Activated T-cell treated with anti-CD3 and anti-CD28 coated beads, Interleukin-2, amount 50 U/mL, for 4 hours (primary cell): ENCODE measurements around the gene LDB2. TPM values are rescaled to one million over a fixed set of nuclear protein-coding genes. Genes with fewer than 3 reads are reported as not detected.

Source experiments
- ATAC-seq, 2 donors: fragments of 200-7000 bp; cut with Tn5 transposase; one replicate each; pipeline ENCODE4 v1.10.0; 2021
- DNase-seq: peaks from one replicate; pipeline ENCODE4 v3.0.0-alpha.2; 2020
- H3K27me3 Mint-ChIP-seq: one replicate; pipeline ENCODE4 v1.8.0; 2021; ENCODE audit warnings: low read depth, mixed read lengths
- H3K36me3 Mint-ChIP-seq: one replicate; pipeline ENCODE4 v1.8.0; 2022; ENCODE audit warnings: mixed read lengths; ENCODE audit not compliant: insufficient read depth
- H3K4me1 Mint-ChIP-seq: one replicate; pipeline ENCODE4 v1.8.0; 2021; ENCODE audit warnings: low read depth, mixed read lengths
- H3K4me3 Mint-ChIP-seq: one replicate; pipeline ENCODE4 v1.8.0; 2021; ENCODE audit warnings: mild to moderate bottlenecking, moderate library complexity, mixed read lengths
- H3K9me3 Mint-ChIP-seq: one replicate; pipeline ENCODE4 v1.8.0; 2021; ENCODE audit warnings: mixed read lengths
- total RNA-seq, 3 donors: library from RNA; stranded (reverse); gene quantifications; one replicate each; pipeline ENCODE4 v1.2.1, GENCODE V29; 2021

LDB2 gene
- total RNA-seq, 3 donors from 2014 or later = 0.11 TPM; not detected in 2

DNA sequence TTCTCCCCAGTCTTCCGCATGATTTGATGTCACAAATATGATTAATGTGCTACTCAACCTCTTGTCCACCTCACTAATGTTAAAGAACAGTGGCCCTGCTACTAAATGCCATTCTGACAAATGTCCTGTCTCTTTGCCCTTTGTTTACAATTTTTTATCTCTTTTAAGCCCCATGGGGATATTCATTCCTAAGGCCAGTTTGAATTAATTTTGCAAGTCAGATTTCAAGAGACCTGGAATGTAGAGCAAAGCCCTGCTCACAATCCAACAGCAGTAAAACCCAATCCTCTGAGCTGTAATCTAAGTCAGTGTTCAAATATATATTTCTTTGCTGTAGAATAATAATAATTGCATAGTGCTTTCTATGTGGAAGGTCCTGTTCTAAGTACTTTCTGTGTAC lies 81.2 kb downstream of the LDB2 start:
- DNase-seq (no peak), ATAC-seq (no peak)
- Mint-ChIP-seq H3K36me3 (no peaks in the 10 kb centered on the region), H3K27me3 (no peaks in the 10 kb centered on the region), H3K9me3 (no peaks in the 10 kb centered on the region), H3K4me3 (no peak overlapping the region), H3K4me1 (no peaks in the 10 kb centered on the region)

GRCh38 chr4:16814361-16814760 lies 84.1 kb downstream of the LDB2 start:
- H3K4me3 Mint-ChIP-seq = no peak overlapping the region
- H3K27me3 Mint-ChIP-seq = no peaks in the 10 kb centered on the region
- H3K36me3 Mint-ChIP-seq = no peaks in the 10 kb centered on the region
- ATAC-seq (no peak), DNase-seq (no peak)
- H3K4me1 Mint-ChIP-seq = no peaks in the 10 kb centered on the region
- H3K9me3 Mint-ChIP-seq = peaks cover 4% of the 10 kb centered on the region

DNA sequence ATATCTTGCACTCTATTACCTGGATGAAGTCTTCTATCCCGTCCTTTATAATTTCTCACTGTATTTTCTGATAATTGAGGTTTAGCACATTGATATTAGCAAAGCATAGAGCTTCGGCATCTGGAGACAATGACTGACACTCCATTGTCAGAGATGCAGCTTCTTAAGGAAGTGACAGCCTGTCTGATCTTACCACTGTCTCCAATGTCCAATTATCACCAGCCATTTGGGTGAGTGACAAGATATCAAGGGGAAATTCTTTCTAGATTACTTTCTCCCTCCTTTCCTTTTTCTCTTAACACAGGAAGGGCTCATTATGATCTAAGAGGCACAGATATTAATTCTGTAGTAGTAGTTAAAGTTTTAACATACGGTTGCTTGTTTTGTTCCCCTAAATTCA lies 86.4 kb downstream of the LDB2 start:
- ATAC-seq (no peak), DNase-seq (no peak)
- H3K4me1 Mint-ChIP-seq = no peaks in the 10 kb centered on the region
- H3K4me3 Mint-ChIP-seq = no peak overlapping the region
- peaks cover 10% of the 10 kb centered on the region for H3K9me3 Mint-ChIP-seq
- peaks cover 3% of the 10 kb centered on the region for H3K27me3 Mint-ChIP-seq
- no peaks in the 10 kb centered on the region for H3K36me3 Mint-ChIP-seq

GRCh38 chr4:16809943-16810342 lies 88.5 kb downstream of the LDB2 start:
- H3K4me1 Mint-ChIP-seq = no peaks in the 10 kb centered on the region
- H3K27me3 Mint-ChIP-seq = peaks cover 3% of the 10 kb centered on the region
- DNase-seq = no peak
- H3K36me3 Mint-ChIP-seq = no peaks in the 10 kb centered on the region
- no peak overlapping the region for H3K4me3 Mint-ChIP-seq
- no peak for ATAC-seq
- H3K9me3 Mint-ChIP-seq = peaks cover 10% of the 10 kb centered on the region

DNA sequence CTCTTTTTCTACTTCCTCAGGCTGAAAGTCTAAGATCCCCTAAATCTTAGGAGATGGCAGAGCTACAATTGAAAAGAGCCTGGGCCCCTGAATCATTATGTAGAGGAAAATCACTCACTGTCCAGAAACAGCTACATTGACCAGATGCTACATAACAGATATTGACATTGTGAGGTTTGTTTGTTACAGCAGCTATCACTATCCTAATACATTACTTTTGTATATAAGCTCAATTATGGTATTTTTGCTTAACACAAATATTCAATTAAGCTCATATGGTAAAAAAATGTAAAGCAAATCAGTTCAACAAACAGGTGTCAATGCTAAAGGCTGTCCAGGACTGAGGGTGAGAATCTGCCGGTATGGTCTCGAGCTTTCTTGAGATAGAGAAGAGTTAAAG lies 89.4 kb downstream of the LDB2 start:
- H3K4me3 Mint-ChIP-seq = no peak overlapping the region
- H3K9me3 Mint-ChIP-seq = peaks cover 10% of the 10 kb centered on the region
- no peaks in the 10 kb centered on the region for H3K4me1 Mint-ChIP-seq
- no peak for DNase-seq
- H3K27me3 Mint-ChIP-seq = peaks cover 3% of the 10 kb centered on the region
- ATAC-seq = no peak
- no peaks in the 10 kb centered on the region for H3K36me3 Mint-ChIP-seq

- Mint-ChIP-seq H3K27me3 (peaks cover 3% of the 10 kb centered on the region), H3K9me3 (peaks cover 10% of the 10 kb centered on the region), H3K36me3 (no peaks in the 10 kb centered on the region), H3K4me3 (no peak overlapping the region), H3K4me1 (no peaks in the 10 kb centered on the region)
- DNase-seq (no peak), ATAC-seq (no peak)
Observed at GRCh38 chr4:16807355-16807754, 91.1 kb downstream of the LDB2 start.

DNA sequence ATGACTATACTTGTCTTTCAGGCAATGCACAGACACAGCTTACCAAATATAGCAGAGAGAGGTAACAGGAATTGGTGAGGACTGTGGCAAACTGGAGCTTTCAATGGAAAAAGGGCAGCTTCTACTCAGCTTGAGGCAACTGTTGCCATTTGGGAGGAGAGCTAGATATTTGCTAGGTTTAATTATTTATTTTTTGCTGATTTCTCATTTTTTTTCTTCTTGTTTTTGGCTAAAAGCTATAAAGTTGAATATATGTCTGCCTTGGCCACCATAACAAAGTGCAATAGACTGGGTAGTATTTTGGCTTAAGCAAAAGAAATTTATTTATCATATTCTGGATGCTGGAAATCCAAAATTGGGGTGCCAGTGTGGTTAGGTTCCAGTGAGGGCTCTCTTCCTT lies 93.9 kb downstream of the LDB2 start:
- peaks cover 8% of the 10 kb centered on the region for H3K9me3 Mint-ChIP-seq
- no peak for ATAC-seq
- H3K27me3 Mint-ChIP-seq = peaks cover 3% of the 10 kb centered on the region
- no peak overlapping the region for H3K4me3 Mint-ChIP-seq
- H3K4me1 Mint-ChIP-seq = no peaks in the 10 kb centered on the region
- H3K36me3 Mint-ChIP-seq = no peaks in the 10 kb centered on the region
- DNase-seq = no peak

DNA sequence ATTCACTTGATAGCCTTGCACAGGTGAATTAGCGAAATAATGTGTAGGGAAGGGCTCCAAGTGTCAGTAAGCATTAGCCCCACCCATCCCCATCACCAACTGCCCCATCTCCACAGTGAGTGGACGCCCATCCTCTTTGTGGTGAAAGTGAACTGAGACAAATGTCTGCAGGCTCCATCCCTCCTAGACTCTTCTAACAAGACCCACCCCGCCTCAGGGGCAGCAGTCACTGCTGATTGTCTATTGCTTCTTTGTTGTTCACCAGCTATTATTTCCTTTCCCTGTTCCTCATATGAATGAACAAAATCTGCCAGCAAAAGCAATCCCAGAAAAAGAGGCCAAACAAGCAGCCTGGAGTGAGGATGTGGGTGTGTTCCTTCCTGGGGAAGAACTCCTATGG lies 96.4 kb downstream of the LDB2 start:
- Mint-ChIP-seq H3K4me3 (no peak overlapping the region), H3K27me3 (no peaks in the 10 kb centered on the region), H3K36me3 (no peaks in the 10 kb centered on the region), H3K9me3 (no peaks in the 10 kb centered on the region), H3K4me1 (no peaks in the 10 kb centered on the region)
- no peak for ATAC-seq
- DNase-seq = no peak

- Mint-ChIP-seq H3K36me3 (no peaks in the 10 kb centered on the region), H3K4me1 (no peaks in the 10 kb centered on the region), H3K4me3 (no peak overlapping the region), H3K9me3 (no peaks in the 10 kb centered on the region), H3K27me3 (no peaks in the 10 kb centered on the region)
- DNase-seq = no peak
- ATAC-seq = no peak
Observed at GRCh38 chr4:16801356-16801755, 97.1 kb downstream of the LDB2 start.

DNA sequence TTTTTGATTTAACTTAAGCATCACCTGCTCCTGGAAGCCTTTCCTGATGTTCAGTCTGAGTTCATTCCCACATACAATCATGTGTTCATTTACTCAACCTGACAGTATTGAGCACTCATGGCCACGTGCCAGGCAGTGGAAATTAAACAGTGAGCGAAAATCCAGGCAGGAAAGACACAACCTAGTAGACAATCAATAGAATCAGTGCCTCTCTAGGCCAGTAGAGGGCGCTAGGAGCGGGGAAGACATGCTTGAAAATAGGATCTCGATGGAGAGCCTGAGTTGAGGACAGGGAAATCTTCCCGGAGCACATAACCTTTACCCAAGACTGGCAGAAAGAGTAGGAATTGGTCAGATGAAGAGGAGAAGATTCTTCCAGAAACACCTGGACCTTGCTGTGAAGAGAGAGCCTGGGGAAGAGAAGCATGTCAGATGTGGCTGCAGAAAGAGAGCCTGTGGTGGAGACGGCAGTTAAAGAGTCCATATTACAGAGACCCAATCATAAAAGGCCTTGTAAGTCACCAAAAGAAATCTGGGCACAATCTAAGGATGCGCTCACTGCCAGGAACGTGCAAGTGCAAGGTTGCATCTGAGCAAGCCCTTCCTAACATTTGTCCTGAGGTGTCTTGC lies 103.5 kb downstream of the LDB2 start:
- Mint-ChIP-seq H3K4me1 (no peaks in the 10 kb centered on the region), H3K9me3 (no peaks in the 10 kb centered on the region), H3K36me3 (no peaks in the 10 kb centered on the region), H3K4me3 (no peak overlapping the region), H3K27me3 (no peaks in the 10 kb centered on the region)
- ATAC-seq = no peak
- peak; percentile 10 for DNase-seq

DNA sequence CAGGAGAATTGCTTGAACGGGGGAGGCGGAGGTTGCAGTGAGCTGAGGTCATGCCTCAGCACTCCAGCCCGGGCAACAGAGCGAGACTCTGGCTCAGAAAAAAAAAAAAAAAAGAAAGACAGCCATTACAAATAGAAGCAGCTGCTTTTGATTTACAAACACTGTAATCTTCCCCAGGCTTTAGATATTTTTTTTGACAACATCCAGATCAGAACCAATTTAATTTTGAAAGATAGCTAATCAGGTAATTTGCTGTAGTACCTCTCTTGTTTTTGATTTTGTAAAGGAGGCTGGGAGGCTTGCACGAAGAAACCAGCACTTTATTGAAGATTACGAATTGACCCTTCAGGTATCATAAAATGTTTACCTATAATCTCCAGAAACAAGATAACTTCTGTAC lies 107.0 kb downstream of the LDB2 start:
- ATAC-seq = no peak
- H3K4me3 Mint-ChIP-seq = no peak overlapping the region
- no peaks in the 10 kb centered on the region for H3K27me3 Mint-ChIP-seq
- H3K4me1 Mint-ChIP-seq = no peaks in the 10 kb centered on the region
- H3K36me3 Mint-ChIP-seq = no peaks in the 10 kb centered on the region
- no peaks in the 10 kb centered on the region for H3K9me3 Mint-ChIP-seq
- DNase-seq = no peak

DNA sequence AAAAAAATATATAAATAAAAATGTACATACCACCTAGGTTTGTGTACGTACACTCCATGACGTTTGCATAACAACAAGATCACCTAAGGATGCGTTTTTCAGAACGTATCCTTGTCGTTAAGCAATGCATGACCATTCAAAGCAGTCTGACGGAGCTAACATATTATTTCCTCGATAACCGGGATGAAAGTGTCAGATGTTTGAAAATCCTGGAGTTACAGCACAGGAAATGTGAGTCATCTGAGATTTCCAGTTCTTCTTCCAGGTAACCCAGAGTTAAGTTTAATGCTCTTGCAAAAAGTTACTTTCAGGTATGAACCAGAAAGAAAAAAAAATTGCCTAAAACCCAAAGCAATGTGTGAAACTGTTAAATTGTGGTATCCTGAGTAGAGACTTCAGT lies 107.9 kb downstream of the LDB2 start:
- Mint-ChIP-seq H3K4me3 (no peak overlapping the region), H3K36me3 (no peaks in the 10 kb centered on the region), H3K4me1 (no peaks in the 10 kb centered on the region), H3K27me3 (no peaks in the 10 kb centered on the region), H3K9me3 (no peaks in the 10 kb centered on the region)
- DNase-seq (no peak), ATAC-seq (no peak)

DNA sequence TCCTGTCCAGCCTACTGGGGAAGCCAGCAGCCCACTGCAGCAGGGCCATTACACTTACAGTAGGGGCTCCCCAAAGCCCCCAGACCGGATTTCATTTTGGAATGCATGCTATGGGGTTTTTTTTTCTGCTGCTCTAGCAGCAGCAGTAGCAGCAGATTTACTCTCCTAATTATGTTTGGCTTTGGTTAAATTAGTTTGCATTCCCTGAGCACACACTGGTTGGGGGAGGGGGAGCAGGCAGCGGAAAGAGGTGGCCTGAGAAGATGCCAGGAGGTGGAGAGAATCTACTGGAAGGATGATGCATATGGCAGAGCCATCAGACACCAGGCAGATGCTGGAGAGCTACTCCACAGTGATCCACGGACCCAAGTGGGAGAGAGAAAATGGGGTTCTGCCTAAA lies 109.6 kb downstream of the LDB2 start:
- H3K9me3 Mint-ChIP-seq = no peaks in the 10 kb centered on the region
- ATAC-seq (no peak), DNase-seq (no peak)
- H3K4me1 Mint-ChIP-seq = no peaks in the 10 kb centered on the region
- H3K4me3 Mint-ChIP-seq = no peak overlapping the region
- no peaks in the 10 kb centered on the region for H3K36me3 Mint-ChIP-seq
- no peaks in the 10 kb centered on the region for H3K27me3 Mint-ChIP-seq

DNA sequence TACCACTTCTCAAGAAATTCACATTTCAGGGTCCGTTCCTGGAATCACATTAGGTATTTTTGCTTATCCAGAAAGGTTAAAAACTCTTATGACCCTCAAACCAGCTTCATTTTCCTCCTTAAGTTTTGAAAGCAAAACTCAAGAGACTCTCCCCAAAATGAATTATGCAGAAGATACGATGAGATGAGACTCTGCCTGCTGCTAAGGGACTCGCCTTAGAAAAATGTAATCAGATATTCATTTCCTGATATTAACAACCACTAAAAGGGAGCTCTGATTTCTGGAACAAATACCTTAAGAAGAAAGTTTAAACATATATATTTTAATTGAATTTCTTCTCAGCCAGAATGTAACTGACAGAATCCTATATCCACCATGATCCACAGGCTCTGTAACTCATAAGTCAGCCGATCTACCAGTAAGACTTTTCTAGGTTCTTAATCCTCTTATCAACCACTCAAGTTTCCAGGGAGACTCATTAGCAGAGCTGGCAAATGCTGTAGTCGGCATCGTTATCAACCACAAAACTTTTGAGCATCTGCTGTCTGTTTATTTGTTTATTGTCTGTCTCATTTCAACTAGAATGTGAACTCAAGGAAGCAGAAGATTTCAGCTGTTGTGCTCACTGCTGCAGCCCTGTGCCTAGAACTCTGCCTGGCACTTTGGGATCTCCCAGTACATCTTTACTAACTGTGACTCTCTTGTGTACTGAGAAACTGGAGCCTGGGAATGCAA lies 112.5 kb downstream of the LDB2 start:
- ATAC-seq = no peak
- Mint-ChIP-seq H3K27me3 (no peaks in the 10 kb centered on the region), H3K36me3 (no peaks in the 10 kb centered on the region), H3K4me1 (no peaks in the 10 kb centered on the region), H3K4me3 (no peak overlapping the region), H3K9me3 (no peaks in the 10 kb centered on the region)
- DNase-seq = no peak

DNA sequence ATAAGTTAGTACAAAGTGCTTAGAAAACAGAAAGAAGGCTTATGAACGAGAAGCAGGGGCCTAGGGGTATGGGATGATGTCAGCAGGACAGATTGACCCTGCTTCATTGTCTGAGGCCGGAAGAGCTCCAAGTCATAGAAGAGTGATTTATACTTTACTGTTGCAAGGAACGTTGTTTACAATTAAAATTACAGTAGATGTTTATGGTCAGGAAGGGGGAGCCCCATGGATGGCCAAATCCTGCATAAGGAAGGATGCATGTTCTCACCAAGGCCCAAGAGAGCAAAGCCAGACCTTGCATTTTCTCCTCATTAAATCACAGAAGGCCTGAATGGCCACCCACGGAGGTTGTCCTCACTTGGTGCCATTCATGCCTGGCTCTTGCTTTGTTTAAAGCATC lies 115.3 kb downstream of the LDB2 start:
- Mint-ChIP-seq H3K27me3 (no peaks in the 10 kb centered on the region), H3K9me3 (no peaks in the 10 kb centered on the region), H3K4me3 (no peak overlapping the region), H3K36me3 (no peaks in the 10 kb centered on the region), H3K4me1 (no peaks in the 10 kb centered on the region)
- DNase-seq = no peak
- no peak for ATAC-seq
